ENCODE results near the gene SLK. TPM values are rescaled to one million over a fixed set of nuclear protein-coding genes. Genes with fewer than 3 reads are reported as not detected.

Gene SLK
- total RNA-seq, 2 experiments from 2014 or later: 20.5 to 20.8 TPM

GRCh38 chr10:103929381-103929921 lies 37.5 kb upstream of the SLK start:
- no peak overlapping the region for H3K27ac ChIP-seq (ENCODE audit: low read depth in 1 of 2, low read length in 2 of 2)
- intact Hi-C loops (cut with DNase I, micrococcal nuclease): no loop called here
- Mint-ChIP-seq H3K27ac (no peak overlapping the region), H3K4me3 (no peak overlapping the region), H3K36me3 (ENCODE audit: low read depth) (no peaks in the 10 kb centered on the region), H3K4me1 (ENCODE audit: low read depth) (no peaks in the 10 kb centered on the region), H3K9me3 (no peaks in the 10 kb centered on the region), H3K27me3 (no peaks in the 10 kb centered on the region)
- ChIA-PET CTCF (no interaction called here), POLR2A (no interaction called here)
- H3K4me1 ChIP-seq (ENCODE audit: insufficient read depth, low read length): no peaks in the 10 kb centered on the region
- no peaks in the 10 kb centered on the region for H3K9me3 ChIP-seq (ENCODE audit: control insufficient read depth in 1 of 2, insufficient read depth in 1 of 2, low read length in 2 of 2)
- ATAC-seq (ENCODE audit: poor library complexity) (no peak), DNase-seq (no peak)
- H3K4me3 ChIP-seq (ENCODE audit: low read length): no peak overlapping the region
- no peaks in the 10 kb centered on the region for H3K36me3 ChIP-seq (ENCODE audit: insufficient read depth, low read length)
- TF ChIP-seq, protein P1, sequence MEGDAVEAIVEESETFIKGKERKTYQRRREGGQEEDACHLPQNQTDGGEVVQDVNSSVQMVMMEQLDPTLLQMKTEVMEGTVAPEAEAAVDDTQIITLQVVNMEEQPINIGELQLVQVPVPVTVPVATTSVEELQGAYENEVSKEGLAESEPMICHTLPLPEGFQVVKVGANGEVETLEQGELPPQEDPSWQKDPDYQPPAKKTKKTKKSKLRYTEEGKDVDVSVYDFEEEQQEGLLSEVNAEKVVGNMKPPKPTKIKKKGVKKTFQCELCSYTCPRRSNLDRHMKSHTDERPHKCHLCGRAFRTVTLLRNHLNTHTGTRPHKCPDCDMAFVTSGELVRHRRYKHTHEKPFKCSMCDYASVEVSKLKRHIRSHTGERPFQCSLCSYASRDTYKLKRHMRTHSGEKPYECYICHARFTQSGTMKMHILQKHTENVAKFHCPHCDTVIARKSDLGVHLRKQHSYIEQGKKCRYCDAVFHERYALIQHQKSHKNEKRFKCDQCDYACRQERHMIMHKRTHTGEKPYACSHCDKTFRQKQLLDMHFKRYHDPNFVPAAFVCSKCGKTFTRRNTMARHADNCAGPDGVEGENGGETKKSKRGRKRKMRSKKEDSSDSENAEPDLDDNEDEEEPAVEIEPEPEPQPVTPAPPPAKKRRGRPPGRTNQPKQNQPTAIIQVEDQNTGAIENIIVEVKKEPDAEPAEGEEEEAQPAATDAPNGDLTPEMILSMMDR (IDR thresholded peaks at IDR 0.05): no peak
- no peaks in the 10 kb centered on the region for H3K27me3 ChIP-seq (ENCODE audit: control insufficient read depth in 1 of 2, insufficient read depth in 2 of 2, low read length in 2 of 2)

DNA sequence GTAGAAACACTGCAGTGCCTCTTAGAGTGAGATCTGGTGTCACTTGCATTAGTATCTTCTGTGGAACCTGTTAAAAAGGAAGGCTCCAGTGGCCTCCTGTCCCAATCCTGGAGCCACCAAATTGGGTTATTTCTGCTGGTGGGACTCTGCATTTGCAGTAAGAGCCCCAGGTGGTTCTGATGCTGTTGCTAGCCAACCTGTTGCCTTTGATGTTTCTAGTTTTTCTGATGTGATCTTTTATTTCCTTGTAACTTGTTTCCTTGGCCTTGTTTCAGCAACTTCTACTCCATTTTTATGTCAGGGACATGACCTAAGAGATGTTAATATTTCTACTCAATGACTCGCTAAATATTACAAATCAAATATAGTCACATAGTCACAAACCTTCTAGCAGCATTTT lies 36.5 kb upstream of the SLK start:
- ChIA-PET CTCF (no interaction called here), POLR2A (no interaction called here)
- Histone ChIP-seq H3K27ac (ENCODE audit: low read depth in 1 of 2, low read length in 2 of 2) (no peak overlapping the region), H3K36me3 (ENCODE audit: insufficient read depth, low read length) (no peaks in the 10 kb centered on the region), H3K9me3 (ENCODE audit: control insufficient read depth in 1 of 2, insufficient read depth in 1 of 2, low read length in 2 of 2) (no peaks in the 10 kb centered on the region), H3K4me1 (ENCODE audit: insufficient read depth, low read length) (no peaks in the 10 kb centered on the region), H3K4me3 (ENCODE audit: low read length) (no peak overlapping the region), H3K27me3 (ENCODE audit: control insufficient read depth in 1 of 2, insufficient read depth in 2 of 2, low read length in 2 of 2) (no peaks in the 10 kb centered on the region)
- Mint-ChIP-seq H3K4me1 (ENCODE audit: low read depth) (no peaks in the 10 kb centered on the region), H3K9me3 (no peaks in the 10 kb centered on the region), H3K27me3 (no peaks in the 10 kb centered on the region), H3K36me3 (ENCODE audit: low read depth) (no peaks in the 10 kb centered on the region), H3K4me3 (no peak overlapping the region), H3K27ac (no peak overlapping the region)
- ATAC-seq (ENCODE audit: poor library complexity): no peak
- DNase-seq: no peak
- TF ChIP-seq, protein P1 (IDR thresholded peaks at IDR 0.05): no peak
- intact Hi-C loops (cut with DNase I, micrococcal nuclease): no loop called here

- Mint-ChIP-seq H3K27me3 (no peaks in the 10 kb centered on the region), H3K4me1 (ENCODE audit: low read depth) (no peaks in the 10 kb centered on the region), H3K9me3 (no peaks in the 10 kb centered on the region), H3K36me3 (ENCODE audit: low read depth) (no peaks in the 10 kb centered on the region), H3K27ac (no peak overlapping the region), H3K4me3 (no peak overlapping the region)
- no peaks in the 10 kb centered on the region for H3K4me1 ChIP-seq (ENCODE audit: insufficient read depth, low read length)
- intact Hi-C loops (cut with DNase I, micrococcal nuclease): no loop called here
- no peak overlapping the region for H3K27ac ChIP-seq (ENCODE audit: low read depth in 1 of 2, low read length in 2 of 2)
- CTCF ChIA-PET: interaction anchor here (0.6 kb wide), 1 partner anchor 200 kb away, joined by 3 read pairs; no protein-coding TSS in a partner anchor
- H3K4me3 ChIP-seq (ENCODE audit: low read length): no peak overlapping the region
- DNase-seq: no peak
- H3K9me3 ChIP-seq (ENCODE audit: control insufficient read depth in 1 of 2, insufficient read depth in 1 of 2, low read length in 2 of 2): no peaks in the 10 kb centered on the region
- H3K27me3 ChIP-seq (ENCODE audit: control insufficient read depth in 1 of 2, insufficient read depth in 2 of 2, low read length in 2 of 2): no peaks in the 10 kb centered on the region
- no peaks in the 10 kb centered on the region for H3K36me3 ChIP-seq (ENCODE audit: insufficient read depth, low read length)
- POLR2A ChIA-PET: no interaction called here
- no peak for ATAC-seq (ENCODE audit: poor library complexity)
- TF ChIP-seq, protein P1 (IDR thresholded peaks at IDR 0.05): no peak
Observed at GRCh38 chr10:103930881-103931280, 36.1 kb upstream of the SLK start.
